HG03095 (cell line): ENCODE data around the gene MEN1.

Experiments used
- ATAC-seq: cut with Tn5 transposase; IDR thresholded peaks from one replicate; pipeline ENCODE4 v1.9.1; 2021; ENCODE audit warnings: moderate library complexity; ENCODE audit not compliant: unreplicated experiment

The MEN1 gene

GRCh38 chr11:64765851-64766665, 44.3 kb downstream of the MEN1 start:
- ATAC-seq, result no peak

GRCh38 chr11:64765291-64765850, 45.0 kb downstream of the MEN1 start:
- ATAC-seq, result no peak

GRCh38 chr11:64764753-64765152, 45.6 kb downstream of the MEN1 start:
- ATAC-seq, result no peak

- ATAC-seq, result no peak
Measured at GRCh38 chr11:64764040-64764611, 46.2 kb downstream of the MEN1 start.

GRCh38 chr11:64763526-64764039, 46.8 kb downstream of the MEN1 start:
- no peak for ATAC-seq

GRCh38 chr11:64762674-64763525, 47.5 kb downstream of the MEN1 start:
- ATAC-seq, result no peak

- ATAC-seq, result no peak
Measured at GRCh38 chr11:64762277-64762673, 48.1 kb downstream of the MEN1 start.

- ATAC-seq, result no peak
Measured at GRCh38 chr11:64760759-64761420, 49.5 kb downstream of the MEN1 start.

- ATAC-seq, result no peak
Measured at GRCh38 chr11:64759722-64760719, 50.3 kb downstream of the MEN1 start, which contains the start of gene PYGM. Gene PYGM (minus strand): TSS chr11:64759974. CDS start chr11:64759898, 76 bp downstream.

GRCh38 chr11:64759131-64759721, 51.1 kb downstream of the MEN1 start:
- ATAC-seq, result no peak

- no peak for ATAC-seq
Measured at GRCh38 chr11:64758330-64759079, 51.8 kb downstream of the MEN1 start.

- ATAC-seq, result no peak
Measured at GRCh38 chr11:64757549-64758329, 52.6 kb downstream of the MEN1 start.

GRCh38 chr11:64755681-64756361, 54.5 kb downstream of the MEN1 start:
- ATAC-seq, result no peak

- no peak for ATAC-seq
Measured at GRCh38 chr11:64754919-64755662, 55.3 kb downstream of the MEN1 start.

GRCh38 chr11:64754124-64754918, 56.0 kb downstream of the MEN1 start:
- no peak for ATAC-seq
